ENCODE measurements around the gene LASP1.

DNA sequence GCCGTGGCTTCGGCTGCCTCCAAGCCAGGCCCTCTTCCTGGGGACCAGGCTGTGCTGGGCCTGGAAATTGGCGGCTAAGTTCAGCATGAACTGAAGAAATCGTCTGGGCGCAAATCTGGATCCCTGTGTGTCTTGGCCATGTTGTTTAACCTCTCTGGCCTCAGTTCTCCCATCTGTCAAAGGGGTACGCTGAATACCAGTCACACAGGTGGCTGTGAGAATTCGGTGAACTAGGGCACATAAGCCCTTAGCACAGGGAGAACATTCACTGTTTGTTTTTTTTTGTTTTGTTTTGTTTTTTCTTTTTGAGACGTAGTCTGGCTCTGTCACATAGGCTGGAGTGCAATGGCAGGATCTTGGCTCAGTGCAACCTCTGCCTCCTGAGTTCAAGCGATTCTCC, 19.0 kb downstream of the LASP1 start:
- TF ChIP-seq, protein P1, sequence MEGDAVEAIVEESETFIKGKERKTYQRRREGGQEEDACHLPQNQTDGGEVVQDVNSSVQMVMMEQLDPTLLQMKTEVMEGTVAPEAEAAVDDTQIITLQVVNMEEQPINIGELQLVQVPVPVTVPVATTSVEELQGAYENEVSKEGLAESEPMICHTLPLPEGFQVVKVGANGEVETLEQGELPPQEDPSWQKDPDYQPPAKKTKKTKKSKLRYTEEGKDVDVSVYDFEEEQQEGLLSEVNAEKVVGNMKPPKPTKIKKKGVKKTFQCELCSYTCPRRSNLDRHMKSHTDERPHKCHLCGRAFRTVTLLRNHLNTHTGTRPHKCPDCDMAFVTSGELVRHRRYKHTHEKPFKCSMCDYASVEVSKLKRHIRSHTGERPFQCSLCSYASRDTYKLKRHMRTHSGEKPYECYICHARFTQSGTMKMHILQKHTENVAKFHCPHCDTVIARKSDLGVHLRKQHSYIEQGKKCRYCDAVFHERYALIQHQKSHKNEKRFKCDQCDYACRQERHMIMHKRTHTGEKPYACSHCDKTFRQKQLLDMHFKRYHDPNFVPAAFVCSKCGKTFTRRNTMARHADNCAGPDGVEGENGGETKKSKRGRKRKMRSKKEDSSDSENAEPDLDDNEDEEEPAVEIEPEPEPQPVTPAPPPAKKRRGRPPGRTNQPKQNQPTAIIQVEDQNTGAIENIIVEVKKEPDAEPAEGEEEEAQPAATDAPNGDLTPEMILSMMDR (IDR thresholded peaks at IDR 0.05), result no peak
- no peak for TF ChIP-seq POLR2A (IDR thresholded peaks at IDR 0.05)

Data from esophagus squamous epithelium (tissue), 4 donors.